HAP-1 (cell line): ENCODE data around the gene FGF21.
"Not testable (repeated sequence)": the region's sequence is repeated elsewhere in the genome, so short reads cannot be mapped to it uniquely, and the experiment has no call there.

Experiments
- DNase-seq, 2 experiments: peaks; one replicate each; pipeline ENCODE4 v3.0.0-alpha.2; 2016 to 2020; ENCODE audit warnings: low spot score in 2 of 2
- H3K27me3 ChIP-seq: fragments of 250-450 bp; sonication (Bioruptor Pico); 2 replicates; pipeline ENCODE4 v1.5.1; 2020; ENCODE audit warnings: low read depth, mild to moderate bottlenecking, moderate library complexity
- H3K36me3 ChIP-seq: fragments of 250-450 bp; sonication (Bioruptor Pico); replicated peaks from 2 replicates; pipeline ENCODE4 v1.5.1; 2020; ENCODE audit warnings: mild to moderate bottlenecking
- H3K4me1 ChIP-seq: fragments of 250-450 bp; sonication (Bioruptor Pico); 2 replicates; pipeline ENCODE4 v1.5.1; 2020; ENCODE audit warnings: mild to moderate bottlenecking
- H3K4me3 ChIP-seq: fragments of 250-450 bp; sonication (Bioruptor Pico); 2 replicates; pipeline ENCODE4 v1.5.1; 2020; ENCODE audit warnings: mild to moderate bottlenecking, moderate library complexity
- H3K9me3 ChIP-seq: fragments of 250-450 bp; sonication (Bioruptor Pico); 2 replicates; pipeline ENCODE4 v1.5.1; 2020; ENCODE audit warnings: mild to moderate bottlenecking, moderate library complexity
- in situ Hi-C: fragments of 300-500 bp; cut with MboI; formaldehyde crosslinking; loops from 3 replicates; pipeline ENCODE4 v1.14.3; 2020; ENCODE audit warnings: low sequenced_read_pairs, inconsistent platforms, mixed read lengths

Gene FGF21

DNA sequence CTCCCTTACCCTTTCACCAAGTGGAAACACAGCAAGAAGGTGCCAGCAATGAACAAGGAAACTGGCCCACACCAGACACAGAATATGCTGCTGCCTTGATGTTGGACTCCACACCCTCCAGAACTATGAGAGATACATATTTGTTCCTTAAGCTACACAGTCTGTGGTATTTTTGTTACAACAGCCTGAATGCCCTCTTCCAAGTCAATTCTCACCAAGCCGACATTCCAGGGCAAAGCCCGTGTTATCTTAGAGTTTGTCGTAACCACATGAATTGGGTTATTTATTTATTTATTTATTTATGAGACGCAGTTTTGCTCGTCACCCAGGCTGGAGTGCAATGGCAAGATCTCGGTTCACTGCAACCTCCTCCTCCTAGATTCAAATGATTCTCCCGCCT, 14.9 kb downstream of the FGF21 start:
- H3K27me3 ChIP-seq, result peaks cover 9% of the 10 kb centered on the region
- no peak overlapping the region for H3K4me3 ChIP-seq
- no peak for DNase-seq
- no peaks in the 10 kb centered on the region for H3K9me3 ChIP-seq
- in situ Hi-C loops, result no loop called here
- H3K4me1 ChIP-seq, result no peaks in the 10 kb centered on the region
- no peaks in the 10 kb centered on the region for H3K36me3 ChIP-seq

DNA sequence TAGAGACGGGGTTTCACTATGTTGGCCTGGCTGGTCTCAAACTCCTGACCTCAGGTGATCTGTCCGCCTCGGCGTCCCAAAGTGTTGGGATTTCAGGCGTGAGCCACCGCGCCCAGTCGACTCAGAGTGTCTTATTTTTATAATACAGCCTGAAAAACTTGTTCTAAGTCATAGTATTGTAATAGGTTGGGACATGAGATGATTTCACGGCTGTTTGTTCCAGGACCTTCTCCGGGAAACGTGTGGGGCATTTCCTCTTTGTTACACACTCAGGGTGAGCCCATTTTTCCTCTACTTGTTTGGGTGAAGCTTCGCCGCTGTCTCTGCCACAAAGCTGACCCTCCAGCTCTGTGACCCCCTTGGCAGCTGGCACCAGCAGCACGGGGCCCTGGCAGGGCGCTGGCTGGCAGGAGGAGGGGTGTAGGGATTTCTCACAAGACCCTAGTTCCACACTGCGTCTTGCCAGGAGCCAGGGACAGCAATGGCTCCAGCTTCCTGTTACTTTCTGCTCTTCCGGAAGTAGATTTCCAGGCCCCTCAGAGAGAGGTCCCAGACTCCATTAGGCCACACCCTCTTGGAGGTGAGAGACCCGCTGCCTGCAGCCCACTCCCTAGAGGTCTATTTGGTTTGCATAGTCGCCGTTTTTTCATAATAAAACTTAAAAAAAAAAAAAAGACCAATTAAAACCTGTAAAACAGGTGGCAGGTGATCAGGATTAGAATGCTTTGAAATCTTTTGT, 15.6 kb downstream of the FGF21 start:
- Histone ChIP-seq H3K9me3 (no peaks in the 10 kb centered on the region), H3K4me1 (no peaks in the 10 kb centered on the region), H3K36me3 (no peaks in the 10 kb centered on the region), H3K4me3 (no peak overlapping the region), H3K27me3 (peaks cover 8% of the 10 kb centered on the region; the same call in 1 of the 2 replicates)
- in situ Hi-C loops, result no loop called here
- DNase-seq, result no peak

DNA sequence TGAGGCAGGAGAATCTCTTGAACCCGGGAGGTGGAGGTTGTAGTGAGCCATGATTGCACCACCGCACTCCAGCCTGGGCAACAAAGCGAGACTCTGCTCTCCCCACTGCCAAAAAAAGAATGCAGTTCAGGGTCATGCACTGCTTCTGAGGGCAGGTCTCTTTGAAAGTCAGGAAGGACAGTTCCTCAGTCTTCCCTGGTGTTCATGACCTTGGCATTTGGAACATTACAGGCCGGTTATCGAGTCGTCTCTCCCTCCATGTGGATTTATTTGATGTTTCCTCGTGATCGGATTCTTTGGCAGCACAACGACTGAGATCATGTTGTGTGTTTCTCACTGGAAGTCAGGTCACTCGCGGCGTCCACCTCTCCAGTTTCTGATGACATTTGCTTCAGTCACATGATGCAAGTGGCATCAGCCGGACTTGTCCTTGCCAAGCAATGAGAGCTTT, 17.2 kb downstream of the FGF21 start:
- no peak for DNase-seq
- in situ Hi-C loops, result no loop called here

DNA sequence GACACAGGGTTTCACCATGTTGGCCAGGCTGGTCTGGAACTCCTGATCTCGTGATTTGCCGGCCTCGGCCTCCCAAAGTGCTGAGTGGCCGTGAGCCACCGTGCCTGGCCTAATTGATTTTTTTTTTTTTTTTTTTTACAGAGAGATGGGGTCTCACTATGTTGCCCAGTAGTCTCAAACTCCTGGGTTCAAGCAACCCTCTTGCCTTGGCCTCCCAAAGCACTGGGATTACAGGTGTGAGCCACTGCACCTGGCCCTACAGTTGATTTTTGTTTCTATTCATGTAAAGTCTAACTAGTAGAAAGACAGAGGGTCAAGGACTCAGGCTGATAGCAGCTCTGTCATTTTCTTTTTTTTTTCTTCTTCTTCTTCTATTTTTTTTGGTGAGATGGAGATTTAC, 21.8 kb downstream of the FGF21 start:
- DNase-seq, result no peak
- H3K27me3 ChIP-seq, result no peaks in the 10 kb centered on the region
- no peaks in the 10 kb centered on the region for H3K9me3 ChIP-seq
- H3K4me3 ChIP-seq, result no peak overlapping the region
- H3K36me3 ChIP-seq, result no peaks in the 10 kb centered on the region
- no peaks in the 10 kb centered on the region; the same call in 1 of the 2 replicates for H3K4me1 ChIP-seq
- in situ Hi-C loops, result no loop called here

More for the DNA sequence above, 17.2 kb downstream of the FGF21 start:
- no peaks in the 10 kb centered on the region for H3K9me3 ChIP-seq
- H3K36me3 ChIP-seq, result no peaks in the 10 kb centered on the region
- no peak overlapping the region for H3K4me3 ChIP-seq
- no peaks in the 10 kb centered on the region for H3K4me1 ChIP-seq
- peaks cover 8% of the 10 kb centered on the region; the same call in 1 of the 2 replicates for H3K27me3 ChIP-seq

DNA sequence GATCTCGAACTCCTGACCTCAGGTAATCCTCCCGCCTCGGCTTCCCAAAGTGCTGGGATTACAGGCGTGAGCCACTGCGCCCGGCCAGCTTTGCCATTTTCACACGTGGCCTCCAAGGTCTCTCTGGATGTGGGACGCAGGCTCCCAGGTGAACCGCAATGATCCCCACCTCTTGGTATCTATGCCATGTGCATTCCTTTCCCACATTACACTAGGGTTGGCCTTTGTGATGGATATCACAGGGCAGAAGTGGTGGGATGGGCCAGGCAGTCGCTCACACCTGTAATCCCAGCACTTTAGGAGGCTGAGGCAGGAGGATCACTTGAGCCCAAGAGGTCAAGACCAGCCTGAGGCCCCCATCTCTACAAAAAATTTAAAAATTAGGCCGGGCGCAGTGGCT, 22.4 kb downstream of the FGF21 start:
- in situ Hi-C loops, result no loop called here
- Histone ChIP-seq H3K4me1 (no peaks in the 10 kb centered on the region; the same call in 1 of the 2 replicates), H3K27me3 (no peaks in the 10 kb centered on the region), H3K36me3 (no peaks in the 10 kb centered on the region), H3K9me3 (no peaks in the 10 kb centered on the region), H3K4me3 (no peak overlapping the region)
- no peak for DNase-seq

DNA sequence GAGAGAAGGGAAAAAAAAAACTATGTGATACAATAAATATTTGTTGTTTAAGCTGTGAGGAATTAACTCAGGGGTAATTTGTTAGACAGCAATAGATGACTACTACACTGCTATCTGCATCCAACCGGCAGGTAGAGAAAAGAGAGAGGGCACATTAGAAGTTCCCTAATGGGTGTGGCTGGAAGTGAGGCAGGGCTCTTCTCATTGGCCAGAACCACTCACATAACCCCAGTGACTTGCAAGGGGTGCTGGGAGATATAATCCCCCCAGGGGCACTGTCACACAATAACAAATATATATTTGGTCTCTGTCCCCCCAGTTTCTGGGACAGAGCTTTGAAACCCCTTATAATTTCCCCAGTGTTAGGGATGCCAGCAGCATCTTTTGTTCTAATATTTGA, 24.3 kb downstream of the FGF21 start:
- DNase-seq, result no peak
- Histone ChIP-seq H3K4me3 (no peak overlapping the region), H3K9me3 (no peaks in the 10 kb centered on the region), H3K36me3 (no peaks in the 10 kb centered on the region), H3K4me1 (no peaks in the 10 kb centered on the region; the same call in 1 of the 2 replicates), H3K27me3 (no peaks in the 10 kb centered on the region)
- in situ Hi-C loops, result no loop called here

DNA sequence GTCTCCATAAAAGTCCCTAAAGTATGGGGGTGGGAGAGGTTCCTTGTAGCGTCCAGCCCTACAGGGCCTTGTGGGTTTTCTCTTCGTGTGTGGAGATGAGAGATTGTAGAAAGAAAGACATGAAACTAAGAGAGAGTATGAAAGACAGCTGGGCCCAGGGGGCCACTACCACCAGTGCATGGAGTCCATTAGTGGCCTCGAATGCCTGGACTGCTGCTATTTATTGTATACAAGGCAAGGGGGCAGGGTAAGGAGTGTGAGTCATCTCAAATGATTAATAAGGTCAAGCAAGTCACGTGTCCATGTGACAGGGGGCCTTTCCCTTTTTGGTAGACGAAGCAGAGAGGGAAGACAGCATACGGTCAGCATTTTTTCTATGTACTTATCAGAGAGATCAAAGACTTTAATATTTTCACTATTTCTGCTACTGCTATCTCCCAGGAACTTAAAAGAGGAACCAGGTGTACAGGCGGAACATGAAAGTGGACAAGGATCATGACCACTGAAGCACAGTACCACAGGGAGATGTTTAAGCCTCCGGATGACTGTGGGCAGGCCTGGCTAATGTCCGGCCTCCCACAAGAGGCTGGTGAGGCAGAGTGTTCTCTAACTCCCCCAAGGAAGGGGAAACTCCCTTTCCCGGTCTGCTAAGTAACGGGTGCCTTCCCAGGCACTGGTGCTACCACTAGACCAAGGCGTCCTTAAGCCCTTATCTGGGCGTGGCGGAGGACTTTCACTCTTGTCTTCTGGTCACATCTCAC, 25.5 kb downstream of the FGF21 start:
- H3K4me3 ChIP-seq, result no peak overlapping the region
- no peak for DNase-seq
- H3K36me3 ChIP-seq, result no peaks in the 10 kb centered on the region
- H3K4me1 ChIP-seq, result no peaks in the 10 kb centered on the region; the same call in 1 of the 2 replicates
- in situ Hi-C loops, result no loop called here
- H3K27me3 ChIP-seq, result no peaks in the 10 kb centered on the region
- H3K9me3 ChIP-seq, result no peaks in the 10 kb centered on the region

DNA sequence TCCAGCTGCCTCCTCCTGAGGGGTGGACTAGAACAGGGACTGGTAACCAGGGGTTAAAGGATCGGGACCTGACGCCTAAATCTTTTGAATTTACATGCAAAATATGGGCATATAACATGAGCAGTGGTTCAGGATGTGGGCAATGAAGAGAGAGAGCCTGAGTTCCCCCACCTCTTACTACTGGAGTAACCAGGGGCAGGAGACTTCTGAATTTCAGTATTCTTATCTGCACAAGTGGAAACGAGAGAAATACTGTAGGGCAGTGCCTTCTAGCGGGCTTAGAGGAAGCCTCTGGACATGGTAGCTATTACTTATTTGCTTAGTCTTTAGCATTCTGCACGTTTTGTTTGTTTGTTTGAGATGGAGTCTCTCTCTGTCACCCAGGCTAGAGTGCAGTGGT, 29.2 kb downstream of the FGF21 start:
- Histone ChIP-seq H3K27me3 (no peaks in the 10 kb centered on the region), H3K36me3 (no peaks in the 10 kb centered on the region), H3K9me3 (no peaks in the 10 kb centered on the region), H3K4me1 (no peaks in the 10 kb centered on the region; the same call in 1 of the 2 replicates), H3K4me3 (no peak overlapping the region)
- in situ Hi-C loops, result no loop called here
- DNase-seq, result no peak

DNA sequence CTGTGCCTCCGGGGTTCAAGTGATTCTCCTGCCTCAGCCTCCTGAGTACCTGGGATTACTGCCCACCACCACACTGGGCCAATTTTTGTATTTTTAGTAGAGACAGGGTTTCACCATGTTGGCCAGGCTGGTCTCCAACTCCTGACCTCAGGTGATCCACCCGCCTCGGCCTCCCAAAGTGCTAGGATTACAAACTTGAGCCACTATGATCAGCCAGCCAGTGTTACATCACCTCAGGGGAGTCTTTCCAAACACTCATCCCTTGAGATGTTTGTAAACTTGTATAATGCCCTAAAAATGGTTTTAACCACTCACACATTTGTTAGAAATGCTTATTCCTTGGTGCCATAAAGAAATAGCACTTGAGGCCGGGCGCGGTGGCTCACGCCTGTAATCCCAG, 31.1 kb downstream of the FGF21 start:
- H3K4me1 ChIP-seq, H3K4me3 ChIP-seq, H3K9me3 ChIP-seq, H3K36me3 ChIP-seq, H3K27me3 ChIP-seq, DNase-seq: not testable (repeated sequence)
- in situ Hi-C loops, result loop anchor here (5.0 kb wide), 1 partner anchor 186 kb away; no protein-coding TSS in a partner anchor

DNA sequence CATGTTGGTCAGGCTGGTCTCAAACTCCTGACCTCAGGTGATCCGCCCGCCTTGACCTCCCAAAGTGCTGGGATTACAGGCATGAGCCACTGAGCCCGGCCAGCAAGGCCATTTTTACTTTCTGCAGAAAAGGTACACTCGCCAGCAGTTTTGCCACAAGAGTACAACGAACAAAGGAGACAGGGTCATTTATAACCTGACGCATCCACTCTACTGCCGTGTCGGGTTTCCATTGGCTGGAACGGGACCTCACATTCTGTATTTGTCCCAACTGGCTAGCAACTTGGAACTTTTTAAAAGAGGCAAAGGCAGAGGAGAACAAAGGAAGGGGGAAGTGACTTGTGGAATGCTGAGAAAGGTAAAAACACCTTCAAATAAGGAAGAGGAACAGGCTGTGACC, 32.0 kb downstream of the FGF21 start:
- not testable (repeated sequence) for H3K36me3 ChIP-seq, DNase-seq, H3K9me3 ChIP-seq, H3K4me1 ChIP-seq, H3K4me3 ChIP-seq, H3K27me3 ChIP-seq
- in situ Hi-C loops, result loop anchor here (5.0 kb wide), 1 partner anchor 185 kb away; no protein-coding TSS in a partner anchor

DNA sequence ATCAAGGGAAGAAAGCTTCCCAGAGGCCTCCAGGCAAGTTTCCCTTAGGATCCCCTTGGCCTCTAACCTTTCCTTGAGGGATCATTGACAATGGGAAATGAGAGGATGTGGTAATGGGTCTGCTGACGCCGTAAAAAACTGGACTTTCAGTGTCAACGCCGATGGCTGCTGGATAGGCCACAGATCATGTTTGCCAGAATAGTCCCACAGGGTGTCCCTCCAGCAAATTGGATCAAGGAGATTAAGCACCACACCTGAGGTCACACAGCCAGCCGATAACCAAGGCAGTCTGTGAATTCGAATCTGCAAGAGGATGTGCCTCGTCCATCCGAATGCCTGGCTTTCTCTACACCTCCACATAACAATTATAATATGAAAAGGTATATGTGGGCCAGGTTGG, 37.9 kb downstream of the FGF21 start:
- no peaks in the 10 kb centered on the region for H3K9me3 ChIP-seq
- H3K27me3 ChIP-seq, result no peaks in the 10 kb centered on the region
- H3K4me1 ChIP-seq, result no peaks in the 10 kb centered on the region
- H3K36me3 ChIP-seq, result peaks cover 14% of the 10 kb centered on the region
- no peak for DNase-seq
- H3K4me3 ChIP-seq, result no peak overlapping the region
- in situ Hi-C loops, result loop anchor here (5.0 kb wide), 1 partner anchor 44 kb away; the partner anchor contains the start of gene HSD17B14

DNA sequence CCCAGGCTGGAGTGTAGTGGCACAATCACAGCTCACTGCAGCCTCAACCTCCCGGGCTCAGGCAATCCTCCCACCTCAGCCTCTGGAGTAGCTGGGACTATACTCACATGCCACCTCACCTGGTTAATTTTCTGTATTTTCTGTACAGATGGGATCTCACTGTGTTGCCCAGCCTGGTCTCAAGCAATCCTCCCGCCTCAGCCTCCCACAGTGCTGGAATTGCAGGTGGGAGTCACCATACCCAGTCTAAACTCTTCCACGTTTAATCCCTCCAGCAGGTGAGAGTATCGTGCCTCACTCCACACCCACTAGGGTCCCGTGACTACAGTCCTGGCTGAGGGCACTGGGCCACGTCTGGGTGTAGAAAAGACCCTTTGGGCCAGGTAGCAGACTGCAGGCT, 39.0 kb downstream of the FGF21 start:
- Histone ChIP-seq H3K4me1 (no peaks in the 10 kb centered on the region), H3K4me3 (no peak overlapping the region), H3K9me3 (no peaks in the 10 kb centered on the region), H3K27me3 (no peaks in the 10 kb centered on the region), H3K36me3 (peaks cover 14% of the 10 kb centered on the region)
- DNase-seq, result no peak
- in situ Hi-C loops, result loop anchor here (5.0 kb wide), 1 partner anchor 43 kb away; the partner anchor contains the start of gene HSD17B14

DNA sequence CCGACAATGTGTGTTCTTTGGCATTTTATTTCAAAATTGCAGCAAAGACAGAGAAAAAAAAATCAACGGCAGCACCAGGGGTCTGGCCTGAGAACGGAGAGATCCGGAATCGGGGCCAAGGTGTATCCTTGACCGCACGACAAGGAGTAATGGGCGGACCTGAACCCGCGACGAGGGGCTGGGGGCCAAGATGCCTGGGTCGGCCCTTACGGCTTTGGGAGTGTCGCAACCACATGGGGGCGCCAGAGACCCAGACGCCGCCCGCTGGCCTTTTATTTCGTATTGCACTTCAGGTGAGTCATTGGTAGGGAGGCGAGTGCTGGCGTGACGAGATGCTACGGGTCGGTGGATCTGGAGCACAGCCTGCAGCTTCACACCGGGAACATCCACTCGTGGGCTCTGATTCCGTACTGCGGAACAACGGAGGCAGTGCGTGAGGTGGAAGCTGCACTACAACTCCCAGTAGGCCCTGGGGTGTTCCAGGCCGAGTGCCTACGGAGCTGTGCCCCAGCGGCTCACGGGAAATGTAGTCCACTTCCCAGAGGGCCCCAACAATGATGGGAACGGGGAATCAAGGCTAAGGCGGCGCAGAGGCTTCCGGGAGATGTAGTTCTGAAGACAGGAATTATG, 39.8 kb downstream of the FGF21 start:
- peak in 1 of 2 experiments; percentile 57 for DNase-seq
- Histone ChIP-seq H3K27me3 (no peaks in the 10 kb centered on the region), H3K4me3 (no peak overlapping the region), H3K4me1 (no peaks in the 10 kb centered on the region), H3K9me3 (no peaks in the 10 kb centered on the region), H3K36me3 (peaks cover 14% of the 10 kb centered on the region)
- in situ Hi-C loops, result no loop called here

DNA sequence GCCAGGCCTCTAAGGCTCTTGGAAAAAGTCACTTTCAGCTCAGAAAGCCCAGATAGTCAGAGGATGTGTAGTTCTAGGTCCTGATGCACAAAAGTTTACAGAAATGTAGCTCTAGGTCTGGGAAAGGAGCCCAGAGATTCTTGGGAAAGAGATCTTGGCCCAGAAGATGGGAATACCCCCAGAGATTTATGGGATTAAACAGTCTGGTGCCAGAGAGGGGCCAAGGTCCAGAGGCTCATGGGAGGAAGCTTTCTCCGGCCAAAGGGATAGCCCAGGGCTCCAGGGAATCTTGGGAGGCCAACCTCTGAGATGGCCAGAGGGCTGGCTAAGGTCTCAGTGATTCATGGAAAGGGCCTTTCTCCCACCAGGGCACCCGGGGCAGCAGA, 40.4 kb downstream of the FGF21 start:
- in situ Hi-C loops, result no loop called here
- Histone ChIP-seq H3K27me3 (no peaks in the 10 kb centered on the region), H3K4me3 (no peak overlapping the region), H3K36me3 (peaks cover 14% of the 10 kb centered on the region), H3K4me1 (no peaks in the 10 kb centered on the region), H3K9me3 (no peaks in the 10 kb centered on the region)
- DNase-seq, result no peak
